GM21619 (cell line): ENCODE results near the gene ERBB4.
"Not testable (repeated sequence)": the region's sequence is repeated elsewhere in the genome, so short reads cannot be mapped to it uniquely, and the experiment has no call there.

ENCODE experiments used
- ATAC-seq: cut with Tn5 transposase; IDR thresholded peaks from one replicate; pipeline ENCODE4 v1.9.1; 2021; ENCODE audit not compliant: unreplicated experiment

Gene ERBB4

DNA sequence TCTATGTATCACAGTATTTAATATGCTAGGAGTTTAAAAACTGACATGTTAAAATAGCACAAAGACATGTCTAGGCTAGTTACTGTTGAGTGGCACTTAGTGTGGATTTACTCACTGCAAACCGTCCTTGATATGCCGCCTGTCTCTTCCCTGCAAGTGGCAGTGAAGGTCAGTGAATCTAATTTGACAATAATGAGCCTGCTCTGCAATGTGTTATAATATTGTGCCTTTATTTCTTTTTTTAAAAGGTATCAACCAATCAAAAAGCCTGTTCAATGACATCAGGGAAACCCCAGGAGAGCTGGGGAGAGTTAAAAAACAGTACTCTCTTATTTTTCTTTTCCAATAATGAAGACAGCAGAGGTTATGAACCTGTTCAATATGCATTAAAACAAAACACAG, 384.1 kb downstream of the ERBB4 start:
- no peak for ATAC-seq

DNA sequence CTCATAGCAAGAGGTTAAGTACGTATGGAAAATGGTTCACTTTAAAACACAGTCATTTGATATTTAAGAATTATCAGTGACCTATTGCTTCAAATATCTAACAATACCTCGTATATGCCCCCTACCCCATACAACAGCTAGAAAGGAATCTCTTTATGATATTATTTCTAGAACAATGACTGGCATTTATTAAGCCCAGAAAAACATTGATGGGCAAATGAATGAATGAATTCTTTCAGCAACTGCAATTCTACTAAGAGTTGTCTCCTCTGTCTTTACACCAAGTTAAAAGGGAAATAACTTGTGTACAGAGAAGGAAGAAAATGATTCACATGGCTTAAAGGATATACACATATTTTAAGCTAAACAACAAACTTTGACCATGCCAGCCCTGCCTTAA, 384.7 kb downstream of the ERBB4 start:
- no peak for ATAC-seq

DNA sequence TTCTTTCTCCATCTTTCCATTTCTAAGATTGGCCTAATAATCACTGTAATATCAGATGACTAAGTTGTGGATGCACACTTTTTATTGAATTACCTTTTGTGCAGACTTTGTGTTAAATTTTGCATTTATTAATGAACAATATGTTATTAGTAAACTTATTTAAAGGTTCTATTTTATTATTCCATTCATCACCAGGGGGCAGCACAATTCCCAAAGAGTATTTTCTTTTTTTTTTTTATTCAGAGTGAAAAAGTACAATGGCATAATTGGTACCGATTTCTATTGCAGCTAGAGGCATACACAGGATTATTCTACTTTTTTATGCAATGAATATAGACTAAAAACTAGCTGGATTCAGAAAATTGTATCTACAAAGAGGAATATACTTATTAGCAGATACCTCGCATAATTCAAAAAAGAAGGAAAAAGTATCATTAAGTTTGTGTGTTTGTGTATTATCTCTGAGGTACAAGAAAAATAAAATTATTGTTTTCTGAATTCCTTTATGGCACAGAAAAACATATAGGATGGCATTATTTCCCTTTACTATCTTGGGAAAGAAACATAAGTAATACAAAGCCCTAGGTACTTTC, 390.6 kb downstream of the ERBB4 start:
- ATAC-seq, result no peak

DNA sequence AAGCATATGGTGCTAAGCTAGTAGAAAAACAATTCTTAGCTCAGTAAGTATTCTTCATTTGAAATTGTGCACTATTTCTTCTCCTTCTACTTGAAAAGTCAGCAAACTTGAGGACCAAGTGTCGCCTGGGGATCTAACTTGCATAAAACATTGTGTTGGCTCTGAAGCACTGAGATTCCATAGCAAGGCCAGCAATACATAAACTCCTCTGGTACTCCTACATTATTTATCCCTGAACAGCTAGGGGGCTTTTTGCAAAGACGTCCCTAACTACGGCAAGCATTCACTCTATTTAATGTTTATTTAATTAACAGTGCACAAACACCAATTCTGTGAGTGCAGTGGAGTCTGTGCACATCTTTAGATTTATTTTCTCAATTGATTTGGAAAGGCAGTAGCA, 392.2 kb downstream of the ERBB4 start:
- no peak for ATAC-seq

DNA sequence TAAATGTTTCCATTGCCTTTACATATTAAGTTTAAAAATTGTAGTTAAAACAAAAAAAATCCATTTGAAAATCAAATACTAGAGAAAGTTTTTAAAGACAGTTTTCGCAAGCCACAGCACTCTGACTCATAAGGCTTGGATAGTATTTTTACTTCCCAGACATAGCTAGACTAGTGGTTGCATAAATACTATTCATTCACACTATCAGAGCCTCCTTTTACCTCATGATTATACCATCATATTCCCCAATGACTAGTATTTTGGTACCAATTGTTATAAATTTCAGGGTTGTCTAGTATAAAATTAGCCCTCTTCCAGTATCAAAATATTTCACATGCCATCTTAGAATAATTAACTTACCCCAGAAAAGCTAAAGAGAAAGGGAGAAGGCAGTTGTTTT, 393.5 kb downstream of the ERBB4 start:
- ATAC-seq, result no peak

DNA sequence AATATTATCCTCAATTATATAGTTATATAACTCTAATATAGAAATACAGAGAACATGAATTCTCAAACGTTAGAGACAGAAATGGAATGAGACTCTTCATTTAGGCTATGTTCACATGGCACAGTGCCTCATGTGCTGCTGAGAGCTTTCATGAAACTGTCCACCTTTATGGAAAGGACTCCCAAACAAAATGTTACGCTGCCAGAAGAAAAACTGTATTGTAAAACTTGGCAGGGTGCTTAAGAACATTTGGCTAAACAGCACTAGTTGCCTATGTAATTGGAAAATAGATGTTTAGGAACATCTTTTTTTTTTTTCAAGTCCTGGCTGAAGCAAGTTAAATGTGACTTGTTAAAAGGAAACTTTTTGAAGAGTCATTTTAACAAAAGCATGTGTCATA, 396.0 kb downstream of the ERBB4 start:
- no peak for ATAC-seq

DNA sequence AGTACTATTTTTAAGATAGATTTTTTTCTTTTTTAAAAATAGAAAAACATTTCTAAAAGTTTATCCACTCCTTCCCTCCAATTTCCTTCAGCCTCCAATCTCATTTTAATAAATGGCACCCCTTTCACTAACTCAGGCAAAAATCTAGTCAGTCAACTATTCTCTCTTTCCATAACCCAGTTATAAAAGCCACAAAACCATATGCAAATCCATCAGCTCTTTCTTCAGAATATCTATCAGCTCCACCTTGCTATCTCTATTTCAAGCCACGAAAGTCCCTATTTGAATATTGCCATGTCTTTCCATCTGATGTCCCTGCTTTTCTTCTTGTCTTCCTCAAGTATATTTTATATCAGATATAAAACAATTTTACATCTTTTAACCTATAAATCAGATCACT, 397.1 kb downstream of the ERBB4 start:
- peak; percentile 67 for ATAC-seq

DNA sequence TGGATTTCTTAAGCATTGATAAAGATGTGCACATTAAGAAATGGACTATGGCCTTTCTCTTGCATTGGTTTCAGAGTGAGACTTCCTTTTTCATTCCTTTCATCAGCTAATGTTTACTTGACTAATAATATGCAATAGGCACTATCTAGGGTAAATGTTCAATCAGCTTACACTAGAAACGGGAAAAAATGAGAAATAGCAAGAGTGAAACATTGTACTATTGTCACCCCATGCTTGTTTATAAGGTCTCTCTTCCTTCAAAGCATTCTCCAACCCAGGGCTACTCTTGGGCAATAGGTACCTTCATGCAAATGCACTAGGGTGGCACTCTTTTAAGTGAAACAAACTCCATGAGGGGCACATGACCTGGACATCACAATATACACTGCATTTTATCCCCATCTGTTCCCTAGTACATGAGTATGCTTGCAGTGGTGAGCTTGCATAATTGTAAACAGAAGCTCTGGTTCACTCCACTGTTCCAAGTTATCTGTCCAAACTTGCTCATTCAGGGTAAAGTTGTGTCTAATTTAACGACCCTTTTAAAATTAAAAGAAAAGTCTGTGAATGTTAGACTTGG, 402.3 kb downstream of the ERBB4 start:
- ATAC-seq, result peak; percentile 53

DNA sequence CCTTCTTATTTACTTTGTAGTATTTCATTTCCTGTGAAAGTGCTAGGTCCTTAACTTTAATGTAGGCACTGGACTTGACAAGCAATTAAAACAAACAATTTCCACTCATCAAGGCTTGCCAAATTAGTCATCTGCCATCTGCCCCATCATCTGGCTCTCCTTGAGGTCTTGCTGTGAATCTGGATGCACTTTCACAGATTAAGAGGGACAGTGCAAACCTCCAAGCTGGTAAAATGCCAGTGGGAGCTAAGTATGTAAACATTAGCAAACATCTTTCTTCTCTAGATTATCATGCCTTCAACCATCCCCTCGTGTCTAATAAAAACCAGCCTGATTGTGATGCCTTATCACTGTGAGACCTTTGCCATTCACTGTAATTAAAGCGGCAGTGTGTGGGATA, 402.9 kb downstream of the ERBB4 start:
- ATAC-seq, result no peak

DNA sequence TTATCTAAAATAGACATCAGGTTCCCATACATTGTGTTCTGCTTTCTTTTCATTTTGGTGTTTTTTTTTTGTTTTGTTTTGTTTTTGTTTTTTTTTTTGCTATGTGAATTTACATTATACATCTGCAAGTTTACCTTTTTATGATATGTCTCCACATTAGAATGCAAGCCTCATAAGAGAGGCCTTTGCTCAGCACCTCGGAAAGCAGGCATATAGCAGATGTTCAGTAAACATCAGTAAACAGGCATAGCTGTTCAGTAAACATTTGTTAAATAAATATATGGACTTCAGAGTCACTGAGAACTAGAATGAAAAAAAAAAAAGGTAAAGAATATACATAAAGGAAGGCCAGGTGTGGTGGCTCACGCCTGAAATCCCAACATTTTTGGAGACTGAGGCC, 405.3 kb downstream of the ERBB4 start:
- no peak for ATAC-seq

DNA sequence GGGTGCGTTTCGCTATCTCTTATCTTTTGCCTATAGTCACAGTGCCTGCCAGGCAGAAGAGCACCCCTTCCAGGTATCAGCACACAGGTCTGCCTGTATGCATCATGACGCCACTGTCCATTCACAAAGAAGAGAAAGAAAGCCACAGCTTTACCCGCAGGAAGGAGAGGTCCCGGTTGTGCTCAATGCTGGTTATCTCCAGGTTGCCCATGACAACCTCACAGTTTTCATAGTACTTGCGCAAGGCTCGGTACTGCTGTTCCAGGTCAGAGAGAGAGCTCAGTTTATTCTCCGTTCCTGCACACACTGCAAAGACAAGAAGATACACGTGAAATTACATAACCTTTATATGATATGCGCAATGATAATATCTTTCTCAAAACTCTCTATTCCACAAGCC, 414.0 kb downstream of the ERBB4 start:
- ATAC-seq, result no peak

DNA sequence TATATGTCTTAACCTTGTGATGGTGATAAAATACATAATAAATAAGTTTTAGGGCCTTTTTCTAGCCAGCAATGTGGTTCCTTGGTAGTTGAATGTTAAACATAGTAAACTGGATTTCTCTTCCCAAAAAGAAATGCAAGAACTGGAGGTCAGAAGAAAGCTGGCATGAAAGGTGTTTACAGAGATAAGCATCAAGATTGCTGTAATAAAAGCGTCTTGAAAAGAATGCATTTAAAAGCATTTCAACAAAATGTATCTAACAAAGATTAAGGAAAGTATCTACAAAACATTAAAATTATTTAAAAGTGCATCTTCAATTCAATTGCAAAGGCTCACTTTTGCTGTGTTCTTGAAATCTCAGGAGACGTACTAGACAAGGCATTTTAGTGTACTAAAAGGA, 419.0 kb downstream of the ERBB4 start:
- ATAC-seq, result no peak

DNA sequence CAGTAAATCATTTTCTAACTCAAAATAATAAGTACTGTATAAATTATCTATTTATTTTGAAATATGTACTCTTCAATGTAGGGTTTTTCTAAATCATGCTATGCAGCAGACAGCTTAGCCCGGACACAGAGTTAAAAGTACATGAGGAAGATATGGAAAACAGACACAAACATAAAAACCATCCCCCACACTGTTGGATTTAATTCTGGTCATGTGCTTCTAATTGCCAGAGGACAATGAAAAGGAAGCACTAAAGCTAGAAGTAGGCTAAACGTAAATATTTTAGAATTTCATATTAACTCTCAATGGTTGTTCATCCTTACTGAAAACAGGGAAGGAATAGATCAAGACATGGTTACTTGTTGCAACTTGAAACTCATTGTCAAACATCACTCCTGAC, 420.7 kb downstream of the ERBB4 start:
- no peak for ATAC-seq

DNA sequence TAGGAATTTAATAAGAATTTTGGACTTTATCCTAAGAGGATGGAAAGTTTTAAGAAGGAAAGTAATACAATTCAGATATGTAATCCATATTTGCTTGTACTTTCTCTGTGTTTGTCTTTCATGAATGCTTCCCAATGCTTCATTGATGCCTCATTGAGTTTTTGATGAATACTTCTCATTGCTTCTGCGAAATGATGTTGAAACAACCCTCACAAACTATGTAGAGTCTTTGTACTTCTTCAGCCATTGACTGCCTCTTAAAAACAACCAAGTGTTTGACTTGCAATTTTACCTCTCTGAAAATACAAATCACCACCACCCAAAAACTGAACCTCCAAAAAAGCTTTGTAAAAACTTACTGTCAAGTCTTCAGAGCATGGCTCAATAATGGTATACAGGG, 424.1 kb downstream of the ERBB4 start:
- ATAC-seq, result no peak

DNA sequence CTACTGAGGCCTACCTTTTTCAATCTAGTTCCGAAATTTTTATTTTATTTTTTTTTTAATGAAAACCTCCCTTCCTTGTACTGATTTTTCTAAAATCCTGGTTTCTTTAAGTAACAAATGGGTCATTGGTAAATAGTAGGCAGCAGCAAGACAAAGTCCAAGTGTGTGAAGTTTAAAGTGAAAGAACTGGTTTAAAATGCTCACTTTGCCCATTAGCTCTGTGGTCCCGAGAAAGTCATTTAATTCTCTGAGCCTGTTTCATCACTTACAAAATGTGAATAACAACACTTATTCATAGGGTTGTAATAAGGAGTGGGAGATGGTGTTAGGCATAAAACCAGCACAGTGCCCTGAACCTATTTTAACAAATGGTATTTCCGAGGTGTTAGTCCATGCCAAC, 426.2 kb downstream of the ERBB4 start:
- ATAC-seq, result no peak

DNA sequence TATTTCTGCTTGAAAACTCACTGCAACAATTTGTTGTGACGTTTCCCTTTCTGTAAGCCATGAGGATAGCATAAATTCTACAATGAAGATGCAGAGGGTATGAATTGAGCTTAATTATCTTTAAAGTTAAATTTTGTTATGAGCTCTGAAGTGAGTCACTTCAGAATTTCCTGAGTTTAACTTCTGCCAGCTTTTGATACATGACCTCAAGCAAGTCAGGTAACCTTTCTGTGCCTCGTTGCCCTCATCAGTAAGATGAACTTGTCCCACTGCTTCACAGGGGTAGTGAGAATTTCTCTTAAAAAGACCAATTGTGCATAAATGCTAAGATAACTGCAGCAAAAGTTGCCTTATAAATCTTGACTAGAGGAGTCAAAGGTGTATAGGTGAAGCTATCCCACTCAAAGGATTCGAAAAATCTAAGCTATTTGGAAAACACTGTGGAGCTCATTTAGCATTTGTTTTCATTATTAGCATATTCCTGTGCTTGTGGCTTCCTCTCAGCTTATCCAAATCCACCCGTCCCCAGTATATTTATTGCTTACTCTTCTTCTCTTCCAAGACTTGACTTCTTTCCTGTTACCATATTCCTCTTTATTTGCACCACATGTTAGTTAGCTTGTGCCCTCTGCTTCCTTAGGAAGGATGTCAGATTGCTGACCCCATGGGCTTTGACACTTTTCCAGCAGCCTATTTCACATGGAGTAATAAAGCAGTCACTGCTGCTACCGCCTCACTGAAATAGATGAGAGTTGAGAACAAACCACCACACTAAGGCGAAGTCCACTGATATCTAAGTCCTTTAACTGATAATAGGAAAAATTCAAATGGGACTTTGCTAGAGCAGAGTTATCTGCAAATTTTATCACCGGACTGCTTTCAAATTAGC, 428.6 kb downstream of the ERBB4 start:
- no peak for ATAC-seq

DNA sequence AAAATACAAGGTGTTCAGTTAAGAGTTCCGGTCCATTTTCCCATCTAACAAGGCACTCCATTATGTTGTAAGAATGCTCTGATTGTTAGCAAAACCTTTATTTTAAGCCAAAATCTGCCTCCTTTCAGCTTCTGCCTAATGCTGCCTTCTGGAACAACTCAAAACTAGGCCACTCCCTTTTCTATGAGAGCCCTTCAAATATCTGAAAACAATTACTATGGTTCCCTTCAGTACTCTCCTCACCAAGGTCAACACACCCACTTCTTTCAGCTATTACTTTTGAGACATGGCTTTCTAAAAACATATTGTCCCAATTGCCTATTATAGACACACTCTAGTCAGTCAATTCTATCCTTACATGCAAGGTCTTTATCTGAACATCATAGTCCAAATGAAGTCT, 429.4 kb downstream of the ERBB4 start:
- ATAC-seq, result no peak

DNA sequence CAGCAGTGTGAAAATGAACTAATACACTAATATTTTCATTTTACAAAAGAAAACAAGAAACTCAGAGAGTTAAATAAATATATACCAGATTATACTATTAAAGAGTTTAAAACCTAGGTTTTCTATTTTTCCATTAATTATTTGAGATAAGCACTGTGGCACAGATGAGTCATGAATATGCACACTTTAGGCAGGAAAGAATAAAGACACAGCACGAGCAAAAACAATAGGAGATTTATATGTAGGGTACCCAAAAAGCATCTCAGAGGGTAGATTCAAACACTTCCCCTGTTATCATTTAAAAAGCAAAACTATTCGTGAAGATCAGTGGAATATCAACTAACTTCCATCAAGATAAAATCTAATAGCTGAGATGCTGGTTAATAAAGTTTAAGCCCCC, 430.6 kb downstream of the ERBB4 start:
- ATAC-seq, result no peak

DNA sequence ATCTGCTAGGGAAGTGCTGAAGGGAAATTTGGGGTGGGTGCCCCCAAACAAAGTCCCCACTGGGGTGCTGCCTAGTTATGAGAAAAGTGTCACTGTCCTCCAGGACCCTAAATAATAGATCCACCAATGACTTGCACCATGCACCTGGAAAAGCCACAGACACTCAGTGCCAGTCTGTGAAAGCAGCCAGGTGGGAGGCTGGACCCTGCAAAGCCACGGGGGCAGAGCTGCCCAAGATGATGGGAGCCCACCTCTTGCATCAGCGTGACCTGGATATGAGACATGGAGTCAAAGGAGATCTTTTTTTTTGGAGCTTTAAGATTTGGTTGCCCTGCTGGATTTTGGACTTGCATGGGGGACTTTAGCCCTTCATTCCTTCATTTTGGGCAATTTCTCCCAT, 431.6 kb downstream of the ERBB4 start:
- no peak for ATAC-seq

DNA sequence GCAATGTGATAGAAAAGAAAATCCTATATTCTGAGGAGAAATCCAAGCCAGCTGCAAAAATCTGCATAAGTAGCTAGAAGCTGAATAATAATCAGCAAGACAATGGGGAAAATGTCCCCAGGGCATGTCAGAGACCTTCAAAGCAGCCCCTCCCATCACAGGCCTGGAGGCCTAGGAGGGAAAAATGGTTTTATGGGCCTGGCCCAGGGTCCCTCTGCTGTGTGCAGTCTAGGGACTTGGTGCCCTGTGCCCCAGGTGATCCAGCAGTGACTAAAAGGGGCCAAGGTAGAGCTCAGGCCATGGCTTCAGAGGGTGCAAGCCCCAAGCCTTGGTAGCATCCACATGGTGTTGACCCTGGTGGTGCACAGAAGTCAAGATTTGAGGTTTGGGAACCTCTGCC, 432.1 kb downstream of the ERBB4 start:
- ATAC-seq, result not testable (repeated sequence)

DNA sequence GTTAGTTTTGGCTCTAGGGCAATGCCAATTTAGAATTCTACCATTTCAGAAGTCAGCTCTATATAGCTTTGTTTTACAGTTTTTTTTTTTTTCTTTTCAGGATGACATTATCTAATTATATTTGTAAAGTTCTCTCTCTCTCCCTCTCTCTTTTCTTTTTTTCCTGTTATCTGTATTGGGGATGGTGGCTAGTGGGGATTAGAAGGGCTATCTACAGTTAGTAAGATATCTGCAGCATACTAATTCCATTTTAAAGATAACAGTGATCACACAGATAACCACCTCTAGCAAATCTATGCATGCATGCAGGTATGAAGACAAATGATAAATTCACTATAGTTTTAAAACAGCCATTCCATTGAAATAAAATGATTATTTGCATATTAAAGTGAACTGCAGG, 438.9 kb downstream of the ERBB4 start:
- no peak for ATAC-seq

DNA sequence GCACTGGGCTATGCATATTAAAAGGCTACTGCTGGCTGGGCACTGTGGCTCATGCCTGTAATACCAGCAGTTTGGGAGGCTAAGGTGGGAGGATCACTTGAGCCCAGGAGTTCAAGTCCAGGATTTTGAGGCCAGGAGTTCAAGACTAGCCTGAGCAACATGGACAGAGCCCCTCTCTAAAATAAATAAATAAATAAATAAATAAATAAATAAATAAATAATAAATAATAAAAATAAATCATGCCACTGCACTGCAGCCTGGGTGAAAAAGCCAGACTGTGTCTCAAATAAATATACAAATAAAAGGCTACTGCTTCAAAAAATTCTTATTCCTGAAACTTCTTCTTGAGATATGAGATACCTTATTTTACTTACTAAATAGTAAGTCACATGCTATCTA, 439.6 kb downstream of the ERBB4 start:
- ATAC-seq, result no peak
